PC-9 (cell line): ENCODE results near the gene IRF6.

Experiments used
- CTCF ChIP-seq: fragments of 200-600 bp; sonication (generic); conservative IDR thresholded peaks from 2 replicates; pipeline ENCODE4 v1.6.1; 2017; ENCODE audit warnings: mixed run types, antibody characterized with exemption, mild to moderate bottlenecking, moderate library complexity
- EZH2 ChIP-seq: fragments of 200-600 bp; sonication (generic); IDR thresholded peaks from 2 replicates; pipeline ENCODE4 v1.8.0; 2017; ENCODE audit warnings: antibody characterized with exemption, low read depth

GRCh38 chr1:209837671-209838070 lies 31.7 kb upstream of the IRF6 start:
- TF ChIP-seq EZH2: no peak
- TF ChIP-seq CTCF: no peak
